ENCODE measurements around the gene PARP3. TPM values are rescaled to one million over a fixed set of nuclear protein-coding genes. Genes with fewer than 3 reads are reported as not detected.

Gene PARP3
- total and polyA plus RNA-seq, 10 of the 15 experiments (the other 5 are each of a cell fraction or from before 2014, with no cell fraction given), result 2.1 to 31.2 (median 19.5) TPM

- H3K27me3 ChIP-seq (replicated peaks in 1 of 2; ENCODE audit: control insufficient read depth in 2 of 2, insufficient read depth in 2 of 2, low read length in 1 of 2), result no peaks in the 10 kb centered on the region
- no peak for FAIRE-seq
- SMC1A ChIA-PET (ENCODE audit: uncharacterized antibody, unreplicated experiment), result no interaction called here
- H3K4me3 ChIP-seq, result no peak overlapping the region
- ATAC-seq, result no peak
- RAD21 ChIA-PET (ENCODE audit: unreplicated experiment), result no interaction called here
- POLR2A ChIA-PET, result no interaction called here
- no peaks in the 10 kb centered on the region for H4K20me1 ChIP-seq (ENCODE audit: control insufficient read depth, insufficient read depth)
- H2AFZ ChIP-seq (ENCODE audit: control insufficient read depth, low read depth, low read length), result no peak overlapping the region
- intact Hi-C loops (cut with micrococcal nuclease; ENCODE audit: unreplicated experiment), result no loop called here
- H3K79me2 ChIP-seq (ENCODE audit: control insufficient read depth, insufficient read depth, low read length), result no peaks in the 10 kb centered on the region
- BruUV-seq (replicated peaks), result no TSS peak
- H3K27ac ChIP-seq (ENCODE audit: control insufficient read depth, insufficient read depth), result no peak overlapping the region
- H3K4me1 ChIP-seq (ENCODE audit: control insufficient read depth, insufficient read depth, low read length), result no peaks in the 10 kb centered on the region
- H3K4me2 ChIP-seq (ENCODE audit: control insufficient read depth, insufficient read depth), result no peak overlapping the region
- CTCF ChIA-PET, result no interaction called here
- H3K9me3 ChIP-seq (replicated peaks; ENCODE audit: control insufficient read depth, insufficient read depth, low read length), result no peaks in the 10 kb centered on the region
- no peak for DNase-seq (ENCODE audit: low read depth, low spot score)
- no peak overlapping the region for H3K9ac ChIP-seq (ENCODE audit: control insufficient read depth, insufficient read depth, low read length)
- WGBS (ENCODE audit: insufficient coverage, insufficient replicate concordance, low lambda C conversion rate, missing lambda C conversion rate), result 55% methylated on average over 5 of the region's 5 CpGs
- in situ Hi-C loops (cut with MboI), result no loop called here
- peaks cover 0 to 17% of the 10 kb centered on the region in 2 experiments for H3K36me3 ChIP-seq (ENCODE audit: control insufficient read depth in 2 of 2, insufficient read depth in 2 of 2, low read length in 1 of 2)
- no peak for TF ChIP-seq PBX3 (IDR thresholded peaks at IDR 0.05; ENCODE audit: insufficient replicate concordance, low read depth, low read length)
- TF ChIP-seq REST (IDR thresholded peaks at IDR 0.05; ENCODE audit: low read depth, low read length), result peak; percentile 86
- no peak for TF ChIP-seq MYB (IDR thresholded peaks at IDR 0.05; ENCODE audit: borderline replicate concordance, low read depth, low read length)
These were observed 12.7 kb upstream of the PARP3 start for GRCh38 chr3:51929420-51930003.

All from GM12878 (cell line).